Measurements from ENCODE around the gene ANKRD12. TPM values are rescaled to one million over a fixed set of nuclear protein-coding genes. Genes with fewer than 3 reads are reported as not detected.

ANKRD12 gene
- total RNA-seq, 6 experiments from 2014 or later, result 12.3 to 38.7 (median 21.4) TPM

DNA sequence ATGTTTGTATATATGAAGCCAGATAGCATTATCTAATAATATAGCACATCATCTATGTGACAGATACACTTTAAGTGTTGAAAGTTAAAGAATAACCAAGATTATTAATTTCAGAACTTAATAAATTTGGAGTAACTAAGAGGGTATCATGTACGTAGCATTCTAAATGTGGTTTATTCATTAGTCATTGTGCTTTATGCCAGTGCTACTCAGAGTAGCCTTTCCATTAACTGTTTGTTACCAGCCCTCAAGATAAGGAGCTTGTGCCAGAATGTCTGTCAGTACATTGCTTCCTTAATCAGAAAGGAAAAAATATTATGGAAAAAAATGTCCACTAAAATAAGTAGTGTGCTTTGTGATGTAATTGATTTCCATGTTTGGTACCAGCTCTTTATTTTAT lies 103.1 kb downstream of the ANKRD12 start:
- Histone ChIP-seq H3K36me3 (peaks cover 0 to 11% (median 2%) of the 10 kb centered on the region in 4 donors), H3K4me1 (no peaks in the 10 kb centered on the region), H3K27ac (no peak overlapping the region), H3K4me3 (no peak overlapping the region), H3K9me3 (no peaks in the 10 kb centered on the region), H3K27me3 (no peaks in the 10 kb centered on the region)
- no peak for ATAC-seq
- no peak for TF ChIP-seq POLR2A (IDR thresholded peaks at IDR 0.05)
- TF ChIP-seq, protein P1, sequence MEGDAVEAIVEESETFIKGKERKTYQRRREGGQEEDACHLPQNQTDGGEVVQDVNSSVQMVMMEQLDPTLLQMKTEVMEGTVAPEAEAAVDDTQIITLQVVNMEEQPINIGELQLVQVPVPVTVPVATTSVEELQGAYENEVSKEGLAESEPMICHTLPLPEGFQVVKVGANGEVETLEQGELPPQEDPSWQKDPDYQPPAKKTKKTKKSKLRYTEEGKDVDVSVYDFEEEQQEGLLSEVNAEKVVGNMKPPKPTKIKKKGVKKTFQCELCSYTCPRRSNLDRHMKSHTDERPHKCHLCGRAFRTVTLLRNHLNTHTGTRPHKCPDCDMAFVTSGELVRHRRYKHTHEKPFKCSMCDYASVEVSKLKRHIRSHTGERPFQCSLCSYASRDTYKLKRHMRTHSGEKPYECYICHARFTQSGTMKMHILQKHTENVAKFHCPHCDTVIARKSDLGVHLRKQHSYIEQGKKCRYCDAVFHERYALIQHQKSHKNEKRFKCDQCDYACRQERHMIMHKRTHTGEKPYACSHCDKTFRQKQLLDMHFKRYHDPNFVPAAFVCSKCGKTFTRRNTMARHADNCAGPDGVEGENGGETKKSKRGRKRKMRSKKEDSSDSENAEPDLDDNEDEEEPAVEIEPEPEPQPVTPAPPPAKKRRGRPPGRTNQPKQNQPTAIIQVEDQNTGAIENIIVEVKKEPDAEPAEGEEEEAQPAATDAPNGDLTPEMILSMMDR (IDR thresholded peaks at IDR 0.05), result no peak
- no peak for DNase-seq
- intact Hi-C loops (cut with DNase I), result no loop called here
- 76% methylated on average over 1 of the region's 1 CpG for WGBS (ENCODE audit: insufficient coverage, low coverage, low lambda C conversion rate, missing lambda C conversion rate)

DNA sequence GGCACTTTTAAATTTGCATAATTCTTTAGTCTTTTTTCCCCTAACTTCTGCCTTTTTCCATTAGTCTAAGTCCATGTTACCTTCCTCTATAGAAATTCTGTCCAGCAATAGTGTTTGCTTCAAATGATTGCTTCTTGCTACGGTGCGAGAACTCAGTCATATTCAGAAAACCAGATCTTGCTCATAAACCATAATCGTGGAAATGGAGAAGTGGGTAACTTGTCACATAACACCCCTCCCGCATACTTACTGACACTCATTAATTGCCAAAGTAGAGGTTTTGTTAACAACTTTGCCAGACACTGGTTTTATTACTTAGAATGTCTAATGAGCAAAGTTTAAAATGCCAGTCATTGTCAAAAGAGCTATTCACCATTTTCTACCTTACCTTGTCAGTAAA lies 103.7 kb downstream of the ANKRD12 start:
- Histone ChIP-seq H3K4me1 (no peaks in the 10 kb centered on the region), H3K36me3 (peaks cover 0 to 11% (median 2%) of the 10 kb centered on the region in 4 donors)

DNA sequence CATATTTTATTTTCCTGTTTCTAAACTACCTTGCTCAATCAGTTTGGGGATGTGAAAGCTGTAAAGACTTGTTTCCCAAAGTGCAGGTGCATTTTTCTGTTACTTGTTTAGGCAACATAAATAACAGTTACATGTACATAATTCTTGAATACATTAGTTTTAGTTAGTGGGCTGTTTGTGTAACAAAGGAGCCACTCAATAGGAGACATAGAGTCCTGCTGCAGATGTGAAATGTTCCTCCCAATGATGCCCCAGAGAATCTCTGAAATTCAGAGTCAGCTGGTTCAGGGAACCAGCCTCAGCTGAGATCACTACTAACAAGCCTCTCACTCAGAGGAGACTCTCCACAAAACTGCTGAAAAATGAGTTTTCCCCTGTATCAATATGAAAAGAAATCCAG lies 106.4 kb downstream of the ANKRD12 start:
- Histone ChIP-seq H3K36me3 (peaks cover 0 to 11% (median 2%) of the 10 kb centered on the region in 4 donors), H3K4me3 (no peak overlapping the region), H3K9me3 (no peaks in the 10 kb centered on the region), H3K27ac (no peak overlapping the region), H3K27me3 (no peaks in the 10 kb centered on the region), H3K4me1 (no peaks in the 10 kb centered on the region)
- TF ChIP-seq, protein P1 (IDR thresholded peaks at IDR 0.05), result no peak
- TF ChIP-seq POLR2A (IDR thresholded peaks at IDR 0.05), result no peak
- no peak for DNase-seq
- no peak for ATAC-seq
- intact Hi-C loops (cut with DNase I), result no loop called here

More for the DNA sequence above, 103.7 kb downstream of the ANKRD12 start:
- Histone ChIP-seq H3K27me3 (no peaks in the 10 kb centered on the region), H3K27ac (no peak overlapping the region), H3K9me3 (no peaks in the 10 kb centered on the region), H3K4me3 (no peak overlapping the region)
- WGBS (ENCODE audit: insufficient coverage, low coverage, low lambda C conversion rate, missing lambda C conversion rate), result 58% methylated on average over 4 of the region's 4 CpGs
- ATAC-seq (no peak), DNase-seq (no peak)
- intact Hi-C loops (cut with DNase I), result no loop called here
- no peak for TF ChIP-seq POLR2A (IDR thresholded peaks at IDR 0.05)
- TF ChIP-seq, protein P1 (IDR thresholded peaks at IDR 0.05), result no peak

DNA sequence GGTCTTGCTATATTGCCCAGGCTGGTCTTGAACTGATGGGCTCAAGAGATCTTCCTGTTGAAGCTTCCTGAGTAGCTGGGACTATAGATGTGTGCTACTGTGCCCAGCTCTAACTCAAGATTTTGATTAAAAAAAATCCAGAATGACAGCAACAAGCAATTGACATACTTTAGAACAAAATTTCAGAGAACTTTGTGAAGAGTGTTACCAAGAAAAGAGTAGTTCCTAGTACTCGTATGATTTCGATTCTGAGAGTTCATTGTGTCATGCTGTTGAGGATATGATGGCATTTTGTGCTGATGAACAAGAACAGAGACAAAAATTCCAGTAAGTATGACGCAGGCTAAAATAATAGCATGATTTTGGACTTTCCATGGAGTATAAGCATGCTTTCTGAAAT lies 107.8 kb downstream of the ANKRD12 start:
- Histone ChIP-seq H3K27me3 (no peaks in the 10 kb centered on the region), H3K4me1 (no peaks in the 10 kb centered on the region), H3K4me3 (no peak overlapping the region), H3K27ac (no peak overlapping the region), H3K9me3 (no peaks in the 10 kb centered on the region), H3K36me3 (peaks cover 0 to 6% (median 2%) of the 10 kb centered on the region in 4 donors)
- 89% methylated on average over 3 of the region's 3 CpGs for WGBS (ENCODE audit: insufficient coverage, low coverage, low lambda C conversion rate, missing lambda C conversion rate)
- DNase-seq (no peak), ATAC-seq (no peak)
- no peak for TF ChIP-seq POLR2A (IDR thresholded peaks at IDR 0.05)
- TF ChIP-seq, protein P1 (IDR thresholded peaks at IDR 0.05), result no peak
- intact Hi-C loops (cut with DNase I), result no loop called here

DNA sequence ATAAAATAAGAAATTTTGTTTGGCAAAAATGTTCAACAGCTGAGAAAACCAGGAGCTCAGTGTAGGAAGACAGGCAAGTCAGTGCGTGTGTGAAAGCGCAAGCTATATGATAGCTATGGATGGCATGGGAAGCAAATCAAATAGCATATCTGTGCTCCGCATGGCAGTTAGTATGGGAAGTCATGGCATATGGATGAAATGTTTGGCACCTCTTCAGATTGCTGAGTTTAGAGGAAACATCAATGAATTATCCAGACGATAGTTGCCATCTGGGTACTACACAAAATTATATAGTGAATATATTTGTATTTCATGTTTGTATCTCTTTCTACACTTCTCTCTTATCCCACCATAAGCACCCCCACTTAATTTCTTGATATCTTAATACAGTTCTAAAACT lies 112.1 kb downstream of the ANKRD12 start:
- Histone ChIP-seq H3K4me3 (no peak overlapping the region), H3K27ac (no peak overlapping the region), H3K4me1 (no peaks in the 10 kb centered on the region), H3K9me3 (no peaks in the 10 kb centered on the region), H3K36me3 (no peaks in the 10 kb centered on the region), H3K27me3 (no peaks in the 10 kb centered on the region)
- ATAC-seq (no peak), DNase-seq (no peak)
- intact Hi-C loops (cut with DNase I), result no loop called here
- no peak for TF ChIP-seq POLR2A (IDR thresholded peaks at IDR 0.05)
- TF ChIP-seq, protein P1 (IDR thresholded peaks at IDR 0.05), result no peak
- 93% methylated on average over 4 of the region's 4 CpGs for WGBS (ENCODE audit: insufficient coverage, low coverage, low lambda C conversion rate, missing lambda C conversion rate)
